G401.6 (cell line): Measurements from ENCODE around the gene RFPL3.
"Not testable (repeated sequence)": the region's sequence is repeated elsewhere in the genome, so short reads cannot be mapped to it uniquely, and the experiment has no call there.

Experiments used
- FAIRE-seq: peaks from 2 replicates; lab custom pipeline; 2012; peaks lifted over from hg19 to GRCh38; lab: Jason Lieb, UNC

RFPL3 gene

GRCh38 chr22:32357567-32357966, at the start of gene RFPL3:
TSS of gene RFPL3 (plus strand) at chr22:32357867. CDS start at chr22:32358072, 205 bp downstream.
- FAIRE-seq = not testable (repeated sequence)

DNA sequence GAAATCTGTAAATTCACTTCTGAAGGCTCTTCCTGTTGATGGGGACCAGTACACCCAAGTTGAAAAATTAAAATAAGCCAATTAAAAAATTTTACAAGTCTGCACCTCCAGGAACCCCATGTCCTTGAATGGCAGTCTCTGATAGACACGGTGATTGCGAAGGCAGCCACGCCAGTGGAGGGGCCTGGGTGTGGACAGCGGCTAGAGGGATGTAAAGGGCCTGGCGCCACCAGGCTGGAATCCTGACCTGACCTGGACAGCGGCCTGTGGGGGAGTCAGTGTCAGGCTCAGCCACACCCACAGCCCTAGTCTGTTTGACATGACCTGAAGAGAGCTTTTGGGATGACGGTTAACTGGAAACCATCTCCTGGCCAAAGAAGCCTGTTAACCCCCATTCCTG, 49.5 kb upstream of the RFPL3 start:
- FAIRE-seq = no peak

DNA sequence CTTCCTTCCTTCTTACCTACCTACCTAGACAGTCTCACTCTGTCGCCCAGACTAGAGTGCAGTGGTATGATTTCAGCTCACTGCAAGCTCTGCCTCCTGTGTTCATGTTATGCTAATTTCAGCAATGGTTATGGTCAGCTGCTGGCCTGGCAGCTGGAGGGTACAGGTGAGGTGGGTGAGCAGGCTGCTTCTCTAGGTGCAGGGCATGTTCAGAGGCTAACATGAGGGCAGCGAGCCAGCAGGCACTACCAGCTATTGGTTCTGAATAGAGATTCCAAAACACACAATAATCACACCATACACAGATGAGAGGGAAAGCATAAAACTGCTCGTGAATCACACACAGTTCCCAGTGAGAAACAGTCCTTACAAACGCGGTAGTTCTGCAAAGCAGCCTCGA, 48.7 kb upstream of the RFPL3 start:
- no peak for FAIRE-seq

- FAIRE-seq = no peak
Measured at GRCh38 chr22:32309585-32310251, 47.9 kb upstream of the RFPL3 start.

GRCh38 chr22:32310777-32311176, 46.9 kb upstream of the RFPL3 start:
- no peak for FAIRE-seq

GRCh38 chr22:32311551-32312071, 46.1 kb upstream of the RFPL3 start:
- no peak for FAIRE-seq

DNA sequence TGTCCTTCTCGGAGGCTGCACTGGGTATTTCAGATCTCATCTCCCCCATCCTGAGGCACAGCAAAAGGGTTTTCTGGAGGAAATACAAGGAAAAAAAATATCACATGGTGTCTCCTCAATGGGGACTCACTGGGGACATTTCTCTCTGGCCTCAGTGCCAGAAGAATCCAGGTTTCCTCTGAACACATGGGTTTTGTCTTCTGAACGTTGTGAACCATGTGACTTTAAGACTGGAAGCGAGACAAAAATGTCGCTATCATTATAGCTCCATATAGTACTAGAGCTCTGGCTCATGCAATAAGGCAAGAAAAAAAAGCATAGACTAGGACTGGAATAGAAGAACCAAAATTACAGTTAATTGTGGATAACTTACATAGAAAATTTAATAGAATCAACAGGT, 44.9 kb upstream of the RFPL3 start:
- FAIRE-seq = no peak

GRCh38 chr22:32313532-32313931, 44.1 kb upstream of the RFPL3 start:
- no peak for FAIRE-seq

- FAIRE-seq = no peak
Measured at GRCh38 chr22:32317524-32317923, 40.1 kb upstream of the RFPL3 start.

GRCh38 chr22:32318361-32318760, 39.3 kb upstream of the RFPL3 start:
- FAIRE-seq = no peak

GRCh38 chr22:32319861-32320406, 37.7 kb upstream of the RFPL3 start:
- FAIRE-seq = no peak

- FAIRE-seq = no peak
Measured at GRCh38 chr22:32322986-32323385, 34.7 kb upstream of the RFPL3 start.

GRCh38 chr22:32323513-32324164, 34.0 kb upstream of the RFPL3 start:
- FAIRE-seq = no peak

- FAIRE-seq = no peak
Measured at GRCh38 chr22:32324505-32325415, 32.9 kb upstream of the RFPL3 start.

DNA sequence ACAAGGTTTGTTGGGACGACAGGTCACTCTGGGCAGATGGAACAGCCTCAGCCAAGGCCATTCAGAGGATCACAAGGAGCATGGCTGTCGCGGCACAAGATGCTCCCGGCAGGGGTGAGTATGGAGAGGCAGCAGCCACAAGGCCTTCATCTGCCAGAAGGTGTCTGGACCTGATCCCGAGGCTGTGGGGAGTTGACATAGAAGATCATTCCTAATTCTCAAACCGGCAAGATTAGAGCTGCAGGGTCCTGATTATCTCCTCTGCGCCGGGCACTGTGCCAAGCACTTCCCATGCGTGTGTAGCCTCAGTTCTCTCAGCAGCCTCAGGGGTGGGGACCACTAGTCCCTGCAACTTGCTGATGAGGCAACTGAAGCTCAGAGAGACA, 32.3 kb upstream of the RFPL3 start:
- FAIRE-seq = no peak

- FAIRE-seq = no peak
Measured at GRCh38 chr22:32325811-32326237, 31.8 kb upstream of the RFPL3 start.

GRCh38 chr22:32326647-32327046, 31.0 kb upstream of the RFPL3 start:
- FAIRE-seq = no peak

- FAIRE-seq = no peak
Measured at GRCh38 chr22:32327066-32327465, 30.6 kb upstream of the RFPL3 start.

- FAIRE-seq = no peak
Measured at GRCh38 chr22:32327596-32328171, 30.0 kb upstream of the RFPL3 start.

DNA sequence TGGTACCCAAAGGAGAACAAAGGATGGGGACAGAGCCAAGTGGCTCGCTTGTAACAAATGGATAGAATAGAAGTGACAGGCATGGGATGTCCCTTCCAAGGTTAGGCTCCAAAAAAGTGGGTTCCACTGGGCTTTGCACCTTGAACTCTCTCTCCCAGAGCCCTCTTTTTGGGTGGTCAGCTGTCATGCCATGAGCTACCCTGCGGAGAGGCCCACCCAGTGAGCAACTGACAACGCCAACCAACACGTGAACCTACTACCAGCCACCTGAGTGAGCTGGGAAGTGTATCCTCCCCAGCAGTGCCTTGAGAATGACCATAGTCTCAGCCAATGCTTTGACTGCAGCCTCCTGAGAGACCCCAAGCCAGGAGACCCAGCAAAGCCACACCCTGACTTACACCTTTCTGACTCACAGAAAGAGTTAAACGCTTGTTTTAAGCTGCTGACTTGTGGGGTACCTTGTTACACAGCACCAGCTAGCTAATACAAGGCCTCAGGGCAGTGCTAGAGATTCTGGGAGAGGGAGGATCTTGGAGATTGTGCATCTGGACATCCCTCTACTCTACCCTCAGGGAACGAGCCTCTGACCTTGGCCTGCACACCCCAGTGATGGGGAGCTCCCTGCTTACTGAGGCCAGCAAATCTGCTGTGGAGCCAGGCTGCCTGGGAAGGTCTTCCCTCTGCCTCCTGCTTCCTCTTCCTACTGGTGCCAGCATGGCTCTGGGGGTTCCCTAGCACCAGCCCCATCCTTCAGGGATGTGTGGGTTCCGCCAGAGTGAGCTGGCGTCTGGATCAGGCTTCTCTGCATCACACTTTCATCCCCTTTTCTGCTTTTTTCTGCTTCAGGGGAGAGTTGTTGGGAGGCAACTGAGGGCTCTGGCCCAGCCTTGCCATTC, 29.1 kb upstream of the RFPL3 start:
- FAIRE-seq = no peak

- FAIRE-seq = no peak
Measured at GRCh38 chr22:32329202-32329645, 28.4 kb upstream of the RFPL3 start.
